NCI-H1930 (cell line): Measurements from ENCODE around the gene AIFM1.

Experiments
- DNase-seq, 2 experiments: peaks; one replicate each; lab custom pipeline; 2025; lab: John Stamatoyannopoulos, UW

AIFM1 gene

DNA sequence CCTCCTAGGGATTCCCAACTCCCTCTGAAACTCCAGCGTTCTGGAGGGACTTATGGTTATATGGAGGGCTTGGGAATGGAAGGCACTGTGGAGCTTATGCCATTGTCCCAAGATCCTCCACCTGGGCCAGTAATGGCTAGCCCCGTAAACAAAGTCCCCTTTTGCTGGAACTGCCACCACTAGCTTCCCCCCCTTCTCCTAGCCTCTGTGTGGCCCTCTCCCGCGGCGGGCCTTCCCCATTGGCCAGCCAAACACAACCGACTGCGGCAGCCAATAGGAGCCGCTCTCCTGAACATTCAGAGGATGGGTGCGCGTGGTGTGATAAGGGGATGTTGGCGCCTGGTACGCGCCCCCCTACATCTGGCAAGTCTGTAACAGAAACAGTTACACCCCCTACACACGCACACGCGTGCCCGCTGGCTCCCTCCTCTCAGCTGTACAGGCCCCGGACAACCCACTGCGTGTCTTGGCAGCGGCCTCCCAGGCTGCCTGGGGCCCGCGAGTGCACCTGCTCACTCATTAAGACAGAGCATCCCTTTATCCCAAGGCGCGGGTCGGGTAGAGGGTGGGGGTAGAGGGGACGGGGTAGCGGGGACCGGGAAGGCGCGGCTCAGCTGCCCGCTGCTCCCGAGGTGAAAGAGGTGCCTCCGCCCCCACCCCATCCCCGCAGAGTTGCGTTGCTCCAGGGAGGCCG lies 5.3 kb upstream of the AIFM1 start:
- DNase-seq, result peak; percentile 71 to 73

DNA sequence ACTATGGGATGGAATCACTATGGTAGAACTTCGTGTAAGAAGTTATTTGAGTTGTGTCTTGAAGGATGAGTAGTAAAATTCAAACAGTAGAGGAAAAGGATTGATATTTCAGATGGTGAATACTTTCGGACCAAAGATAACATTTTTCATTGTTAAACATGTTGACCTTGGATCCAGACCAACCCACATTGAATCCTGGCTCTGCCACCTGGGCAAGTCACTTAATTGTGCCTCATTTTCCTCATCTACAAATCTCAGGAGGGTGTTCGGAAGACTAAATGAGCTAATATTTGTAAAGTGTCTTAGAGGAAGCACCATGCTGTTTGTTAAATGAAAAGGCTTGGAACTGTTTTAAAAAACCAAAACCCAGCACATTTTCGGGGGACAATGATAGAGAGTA lies 1.4 kb upstream of the AIFM1 start:
- no peak for DNase-seq

DNA sequence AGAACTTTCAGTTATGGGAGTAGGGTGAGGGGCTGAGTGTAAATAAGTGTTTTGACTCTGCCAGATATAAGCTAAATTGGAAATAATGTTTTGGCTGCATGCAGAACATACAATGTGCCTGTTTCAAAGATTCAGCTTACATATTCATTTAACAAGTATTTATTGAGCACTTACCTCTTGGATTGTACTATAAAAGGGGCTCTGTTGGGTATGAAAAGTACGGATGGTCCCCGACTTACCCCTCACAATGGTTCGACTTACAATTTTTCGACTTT lies 799 bp upstream of the AIFM1 start:
- no peak for DNase-seq

DNA sequence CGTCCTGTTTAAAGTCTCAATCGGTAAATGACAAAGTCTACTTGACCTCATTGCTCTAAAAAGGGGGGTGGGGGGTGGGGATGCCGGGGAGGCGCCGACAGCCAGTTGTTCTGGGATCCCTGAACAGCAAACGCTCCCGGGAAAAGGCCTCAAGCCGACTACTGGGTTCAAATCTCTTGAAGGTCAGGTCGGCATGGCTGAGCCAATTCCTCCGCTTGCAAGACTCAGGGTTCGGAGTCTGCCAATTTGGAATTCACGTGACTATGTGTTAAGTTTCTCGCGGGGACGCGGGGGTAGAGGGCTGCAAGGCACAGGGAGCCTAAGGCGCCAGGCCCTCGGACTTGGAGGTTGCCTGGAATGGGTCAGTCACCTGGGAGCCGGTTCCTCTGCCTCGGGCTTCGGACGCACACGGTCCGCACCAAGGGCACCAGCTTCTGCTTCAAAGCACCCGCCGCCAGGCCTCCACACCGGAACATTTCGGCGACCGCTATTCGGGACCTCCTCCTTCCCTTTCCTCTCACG lies 399 bp downstream of the AIFM1 start:
- DNase-seq, result no peak

DNA sequence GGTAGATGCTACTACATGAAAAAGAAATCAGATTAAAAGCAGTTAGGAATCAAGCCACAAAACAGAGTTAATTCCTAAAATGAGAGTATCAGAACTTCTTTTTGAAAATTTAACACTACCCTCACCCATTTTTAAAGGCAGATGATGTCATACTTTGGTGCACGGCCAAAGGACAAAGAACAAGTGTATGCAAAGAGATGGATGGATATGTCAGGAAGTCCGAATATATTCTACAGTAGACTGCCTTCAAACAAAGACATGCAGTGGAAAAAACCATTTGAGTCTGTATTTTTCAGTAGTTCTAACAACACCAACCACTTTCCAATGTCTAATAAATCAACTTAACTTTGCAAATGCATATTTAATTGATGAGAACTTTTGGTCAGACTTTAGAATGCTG lies 2.2 kb downstream of the AIFM1 start:
- DNase-seq, result no peak

DNA sequence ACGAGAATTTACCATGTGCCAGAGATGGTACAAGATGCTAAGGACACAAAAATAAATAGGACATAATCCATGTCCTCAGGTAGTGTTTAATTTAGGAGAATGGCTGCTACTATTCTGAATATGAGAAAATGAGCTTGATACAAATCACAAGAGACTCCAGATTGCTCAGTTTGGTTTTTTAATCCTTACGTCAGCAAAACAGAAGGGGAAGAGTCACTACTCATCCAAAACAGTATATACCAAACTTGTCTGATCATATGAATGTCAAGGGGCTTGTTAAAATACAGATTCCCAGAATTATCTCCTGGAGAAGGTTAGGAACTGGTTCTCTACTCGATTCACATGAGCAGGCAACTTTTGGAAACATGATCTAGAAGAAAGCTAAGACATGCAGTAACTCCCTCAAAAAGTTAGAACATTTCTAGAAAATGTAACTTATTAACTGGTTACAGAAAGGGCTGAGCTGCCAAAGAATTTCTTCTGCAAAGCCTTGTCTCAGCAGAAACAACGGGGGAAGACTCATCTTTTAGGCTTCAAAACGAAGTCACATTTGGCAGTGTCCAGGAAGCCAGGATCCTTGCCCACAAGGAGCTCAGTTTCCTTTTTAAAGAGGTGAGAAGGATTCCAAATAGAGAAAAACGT lies 3.4 kb downstream of the AIFM1 start:
- DNase-seq, result no peak

DNA sequence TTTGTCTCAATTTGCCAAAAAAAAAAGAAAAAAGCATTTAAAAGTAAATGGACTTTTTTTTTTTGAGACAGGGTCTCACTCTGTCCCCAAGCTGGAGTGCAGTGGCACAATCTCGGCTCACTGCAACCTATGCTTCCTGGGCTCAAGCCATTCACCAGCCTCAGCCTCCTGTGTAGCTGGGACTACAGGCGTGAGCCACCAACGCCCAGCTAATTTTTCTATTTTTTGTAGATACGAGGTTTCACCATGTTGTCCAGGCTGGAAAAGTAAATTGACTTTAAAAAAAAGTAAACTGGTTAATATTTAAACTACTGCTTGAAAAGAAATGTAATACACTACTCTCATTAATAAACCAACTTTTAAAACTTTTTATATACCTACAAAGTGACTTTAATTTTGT lies 5.9 kb downstream of the AIFM1 start:
- DNase-seq, result no peak

DNA sequence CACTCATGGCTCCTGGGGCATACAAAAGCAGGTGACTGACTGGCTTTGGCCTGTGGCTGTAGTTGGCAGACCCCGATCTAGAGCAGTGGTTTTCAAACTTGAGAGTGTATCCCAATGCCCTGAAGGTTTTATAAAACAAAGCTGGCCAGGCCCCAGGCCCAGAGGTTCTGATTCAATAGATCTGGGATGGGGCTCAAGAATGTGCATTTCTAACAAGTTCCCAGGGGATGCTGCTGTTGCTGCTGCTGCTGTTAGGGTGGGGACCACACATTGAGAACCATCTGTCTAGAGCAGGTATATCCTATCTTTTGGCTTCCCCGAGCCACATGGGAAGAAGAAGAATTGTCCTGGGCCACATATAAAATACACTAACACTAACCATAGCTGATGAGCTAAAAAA lies 7.3 kb downstream of the AIFM1 start:
- DNase-seq, result no peak

DNA sequence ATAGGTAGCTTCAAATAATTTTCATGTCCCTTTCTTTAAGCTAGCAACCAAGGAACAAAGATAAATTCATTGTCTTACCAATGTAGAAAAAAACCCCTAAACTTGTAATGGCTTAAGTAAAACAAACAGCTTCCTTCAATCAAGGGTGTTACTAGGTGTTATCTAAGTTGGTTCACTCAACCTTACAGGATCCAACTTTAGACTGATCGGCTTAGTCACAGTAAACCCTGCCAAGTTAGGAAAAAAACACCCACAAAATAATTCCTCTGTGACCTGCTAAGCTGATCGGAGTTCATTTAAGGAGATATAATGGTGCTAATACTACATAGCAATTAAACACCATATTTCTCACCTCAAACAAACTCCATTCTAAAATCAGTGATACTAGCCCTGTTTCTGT lies 10.1 kb downstream of the AIFM1 start:
- DNase-seq, result no peak

DNA sequence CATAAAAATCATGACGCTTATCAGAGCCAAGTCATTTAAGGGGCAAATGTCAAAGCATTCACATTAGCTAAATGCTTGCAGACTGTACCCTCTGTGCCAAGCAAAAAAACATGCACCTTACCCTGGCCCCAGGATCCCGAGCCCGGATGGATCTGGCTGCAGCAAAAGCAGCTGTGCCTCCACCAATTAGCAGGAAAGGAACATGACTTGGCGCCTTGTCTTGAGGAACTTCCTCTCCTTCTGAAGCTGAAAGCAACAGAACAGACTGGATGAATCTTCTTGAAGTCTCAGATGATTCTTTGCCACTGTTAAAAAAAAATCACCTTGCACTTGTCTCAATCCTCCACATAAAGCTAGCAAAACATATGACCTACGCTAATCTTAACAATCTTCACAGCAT lies 18.0 kb downstream of the AIFM1 start:
- DNase-seq, result no peak

DNA sequence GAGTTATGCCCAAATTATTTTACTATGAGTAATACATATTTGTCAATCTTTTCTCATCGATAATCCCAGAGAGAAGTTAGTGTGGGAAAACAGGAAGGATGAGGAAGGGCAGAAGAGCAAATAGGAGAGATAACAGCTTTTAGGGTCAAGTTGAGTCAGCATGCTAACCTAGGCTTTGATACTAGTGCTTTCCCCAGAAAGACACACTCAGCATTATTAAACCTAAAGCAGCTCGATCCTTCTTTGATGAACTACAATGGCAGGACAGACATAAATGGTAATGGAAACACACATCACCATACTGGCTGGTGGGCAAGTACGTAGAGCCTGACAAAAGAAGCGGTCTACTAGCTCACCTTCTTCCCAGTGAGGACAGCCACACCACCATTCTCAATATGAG lies 20.5 kb downstream of the AIFM1 start:
- no peak for DNase-seq

DNA sequence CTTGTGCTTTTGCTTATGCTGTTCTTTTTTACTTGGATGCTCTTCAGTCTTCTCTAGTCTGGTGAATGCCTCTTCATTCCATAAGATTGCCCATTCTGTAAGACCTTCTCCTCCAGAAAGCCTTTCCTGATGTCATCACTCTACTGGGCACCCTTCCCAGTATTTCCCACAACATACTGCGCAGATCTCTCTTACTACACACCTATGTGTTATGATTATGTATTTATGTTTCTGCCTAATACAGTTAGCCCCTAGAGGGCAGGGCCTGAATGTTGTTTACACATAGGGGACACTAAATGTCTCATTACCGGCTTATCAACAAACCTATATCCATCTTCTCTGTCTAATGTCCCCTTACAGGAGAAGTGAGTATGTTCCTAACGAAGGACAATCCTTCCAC lies 21.1 kb downstream of the AIFM1 start:
- no peak for DNase-seq

DNA sequence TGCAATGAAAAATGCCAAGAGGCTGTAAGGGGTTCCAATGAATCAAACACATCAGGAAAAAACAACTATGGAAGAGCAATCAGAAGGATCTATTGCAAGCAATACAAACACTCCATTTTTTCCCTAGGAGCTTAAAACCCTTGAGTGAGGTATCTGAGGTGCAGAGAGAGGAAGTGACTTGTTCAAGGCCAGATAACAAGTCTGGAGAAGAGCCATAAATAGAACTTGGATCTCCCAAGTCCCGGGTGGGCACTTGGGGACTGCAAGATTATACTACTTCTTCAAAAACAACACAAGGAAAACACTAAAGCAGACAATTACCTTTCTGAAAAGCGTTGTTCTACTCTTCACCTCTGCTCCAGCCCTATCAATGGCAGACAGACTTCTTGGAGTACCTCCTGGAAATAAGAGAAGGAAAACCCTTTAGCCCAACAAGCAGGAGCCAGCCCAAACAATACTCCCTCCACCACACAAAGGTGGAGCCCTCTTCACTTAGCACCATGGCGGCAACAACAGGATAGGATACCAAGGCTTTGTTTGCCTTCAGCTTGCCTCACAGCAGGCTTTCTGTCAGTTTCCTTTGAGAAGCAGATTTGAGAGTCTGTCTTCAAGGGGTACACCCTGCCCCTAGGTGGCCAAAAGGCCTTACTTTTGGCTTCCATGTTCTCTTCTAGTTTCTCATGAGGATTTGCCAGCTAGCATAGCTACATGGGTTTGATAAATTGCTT lies 26.0 kb downstream of the AIFM1 start:
- no peak for DNase-seq

DNA sequence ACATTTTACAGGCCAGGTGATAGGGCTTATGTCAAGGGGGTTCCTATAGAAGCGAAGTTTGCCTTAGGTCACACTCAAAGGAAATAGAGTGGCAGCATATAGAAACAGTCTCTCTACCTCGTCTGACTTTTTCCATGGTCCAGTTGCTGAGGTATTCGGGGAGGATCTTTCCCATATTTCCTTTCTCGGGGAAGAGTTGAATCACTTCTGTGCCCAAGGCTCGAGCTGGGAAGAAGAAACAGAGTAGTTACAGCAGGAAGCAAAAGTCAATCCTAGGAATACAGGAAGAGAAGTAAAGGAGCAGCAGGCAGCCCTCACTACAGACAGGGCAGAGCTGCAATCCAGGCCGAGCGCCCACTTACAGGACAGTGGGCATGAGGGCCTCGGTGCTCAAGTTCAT lies 28.7 kb downstream of the AIFM1 start:
- DNase-seq, result no peak

DNA sequence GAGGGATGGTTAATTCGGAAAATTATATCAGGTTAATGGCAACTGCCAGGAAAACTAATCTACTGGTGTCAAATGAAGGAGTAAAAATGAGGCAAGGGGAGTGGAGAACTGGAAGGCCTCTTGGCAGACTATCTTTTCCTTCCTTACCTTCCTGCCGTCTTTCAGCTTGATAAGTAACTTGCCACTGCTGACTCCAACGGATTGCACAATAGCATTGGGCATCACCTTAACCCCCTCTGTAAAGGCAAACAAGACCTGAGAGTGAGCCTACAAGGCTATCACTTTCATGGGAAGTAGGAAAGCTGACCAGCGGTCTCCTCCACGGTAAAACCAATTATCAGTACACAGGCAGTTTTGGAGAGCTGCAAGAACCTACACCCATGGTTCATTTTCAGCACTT lies 29.1 kb downstream of the AIFM1 start:
- DNase-seq, result no peak

DNA sequence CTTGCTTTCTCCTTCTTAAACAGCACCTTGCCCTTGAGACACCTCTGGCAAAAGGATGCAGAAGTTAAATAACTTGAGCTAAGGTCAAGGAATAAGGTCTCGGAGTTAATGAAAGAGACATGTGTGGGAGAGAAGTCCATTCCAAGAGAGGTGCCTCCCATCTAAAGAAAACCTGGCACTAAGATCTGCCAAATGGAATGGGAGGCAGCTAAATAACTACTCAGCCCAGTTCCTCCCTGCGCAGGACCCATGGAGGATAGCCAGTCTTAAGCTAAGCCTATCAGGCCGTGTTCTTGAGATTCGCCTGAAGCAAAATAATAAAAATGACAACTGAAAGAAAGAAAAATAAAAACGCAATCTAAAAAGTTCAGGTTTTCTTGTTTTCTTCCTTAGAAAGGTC lies 34.7 kb downstream of the AIFM1 start:
- DNase-seq, result no peak

DNA sequence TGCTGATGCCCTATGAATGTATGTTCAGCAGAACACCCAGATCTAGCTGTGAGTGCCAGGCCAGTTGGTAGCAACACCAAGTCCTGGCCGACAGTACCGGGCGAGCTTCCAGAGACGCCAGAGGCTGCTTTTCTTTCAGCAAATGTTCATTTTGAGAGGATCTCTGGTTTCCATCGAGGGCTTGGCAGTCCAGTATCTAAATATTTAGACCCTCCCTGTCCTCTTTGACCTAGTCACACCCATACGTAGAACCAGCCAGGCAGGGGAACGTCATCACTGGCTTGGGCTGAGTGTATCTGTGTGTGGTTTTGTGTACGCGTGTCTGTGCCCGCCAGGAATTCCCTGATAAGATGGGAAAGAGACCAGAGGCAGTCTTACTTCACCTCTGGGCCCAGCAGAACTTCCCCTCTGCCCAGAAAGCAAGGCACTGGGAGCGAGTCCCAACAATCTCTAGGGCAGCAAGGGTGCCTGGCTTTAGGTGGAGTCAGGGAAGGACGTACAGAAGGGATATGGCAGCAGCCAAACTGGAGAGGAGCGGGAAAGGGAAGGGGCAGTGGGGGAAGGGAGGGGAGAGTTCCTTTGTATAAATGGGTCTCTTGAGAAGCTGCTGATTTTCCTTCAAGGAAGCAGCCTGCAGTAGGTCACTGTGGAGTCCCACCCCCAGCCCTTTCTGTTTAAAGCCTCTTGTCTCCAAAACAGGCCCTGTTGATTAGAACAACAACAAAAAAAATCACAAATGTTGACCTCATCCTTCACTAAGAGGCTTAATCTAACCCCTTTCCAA lies 40.4 kb downstream of the AIFM1 start:
- DNase-seq, result no peak

DNA sequence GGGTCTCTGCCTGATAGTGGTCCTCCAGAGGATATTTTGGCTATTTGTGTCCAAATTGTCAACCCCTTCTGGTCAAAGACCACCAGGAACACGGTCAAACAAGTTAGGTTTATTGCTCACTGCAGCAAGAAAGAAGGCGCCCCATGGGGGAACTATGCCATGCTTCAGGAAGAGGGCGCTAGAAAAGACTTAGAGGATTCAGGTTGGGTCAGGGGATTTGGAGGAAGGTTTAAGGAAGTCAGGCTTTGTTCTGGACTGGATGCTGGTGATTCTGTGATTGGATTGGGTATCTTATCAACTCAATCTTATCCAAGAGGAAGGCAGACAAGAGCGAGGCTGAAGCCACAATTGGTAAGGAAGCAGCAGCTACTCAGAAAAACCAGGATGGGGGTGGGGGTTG lies 41.1 kb downstream of the AIFM1 start:
- no peak for DNase-seq

DNA sequence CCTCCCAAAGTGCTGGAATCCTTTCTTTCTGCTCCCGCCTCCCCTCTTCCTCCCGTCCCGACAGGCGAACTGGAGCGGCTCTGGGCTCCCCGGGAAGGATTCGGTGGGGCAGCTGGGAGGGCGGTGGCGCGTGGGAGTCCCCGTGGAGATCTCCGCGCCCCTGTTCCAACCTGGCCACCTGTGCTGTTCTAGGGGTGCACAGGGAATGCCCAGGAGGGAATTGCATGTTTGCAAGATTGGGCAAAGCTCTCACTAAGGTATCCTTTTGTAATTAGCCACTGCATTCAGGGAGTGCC lies 44.2 kb downstream of the AIFM1 start:
- DNase-seq, result no peak

DNA sequence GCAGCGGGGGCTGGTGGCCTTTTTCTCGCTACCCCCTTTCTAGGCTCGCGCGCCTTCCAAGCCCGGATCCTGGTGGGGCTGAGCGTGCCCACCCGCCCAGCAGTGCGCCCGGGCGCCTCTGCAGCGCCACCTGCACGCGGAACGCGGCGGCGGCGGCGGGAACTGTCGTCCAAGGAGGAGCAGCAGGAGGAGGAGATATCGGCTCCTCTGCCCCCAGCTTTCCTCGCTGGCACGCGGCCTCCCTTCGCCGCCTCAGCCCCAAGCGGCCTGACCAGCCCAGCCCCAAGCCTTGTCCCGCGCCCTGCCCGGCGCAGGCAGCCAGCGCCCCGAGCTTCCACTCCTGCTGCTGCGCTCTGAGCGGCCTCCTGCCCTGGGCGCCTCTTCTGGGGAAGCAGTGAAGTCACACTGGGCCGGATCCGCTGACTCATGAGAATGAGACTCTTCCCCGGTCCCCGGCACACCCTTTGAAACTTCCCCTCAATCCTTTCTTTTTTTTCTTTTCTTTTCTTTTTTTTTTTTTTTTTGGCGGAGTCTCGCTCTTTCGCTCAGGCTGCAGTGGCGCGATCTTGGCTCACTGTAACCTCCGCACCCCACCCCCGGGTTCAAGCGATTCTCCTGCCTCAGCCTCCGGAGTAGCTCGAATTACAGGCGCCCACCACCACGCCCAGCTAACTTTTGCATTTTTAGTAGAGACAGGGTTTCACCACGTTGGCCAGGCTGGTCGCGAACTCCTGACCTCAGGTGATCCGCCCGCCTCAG lies 44.7 kb downstream of the AIFM1 start:
- peak; percentile 34 to 53 for DNase-seq

DNA sequence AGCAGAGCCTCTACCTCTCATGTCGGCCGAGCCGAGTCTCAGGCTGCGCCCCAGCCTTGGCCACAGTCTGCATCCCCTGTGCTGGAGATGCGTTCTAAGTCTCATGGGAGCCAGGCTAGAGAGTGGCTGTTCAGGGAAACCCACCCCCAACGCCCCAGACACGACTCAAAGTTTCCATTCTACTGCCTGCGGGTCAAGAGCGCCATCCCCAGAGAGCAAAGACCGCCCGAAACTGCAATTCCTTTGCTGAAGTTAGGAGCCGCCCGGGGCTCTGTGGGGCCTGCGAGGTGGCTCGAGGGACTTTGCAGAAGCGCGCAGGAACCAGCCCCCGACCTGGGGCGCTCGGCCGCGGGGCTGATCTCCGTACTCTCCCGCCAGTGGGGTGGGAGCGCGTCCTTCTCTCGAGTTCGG lies 45.3 kb downstream of the AIFM1 start:
- DNase-seq, result peak in 1 of 2 experiments; percentile 2

DNA sequence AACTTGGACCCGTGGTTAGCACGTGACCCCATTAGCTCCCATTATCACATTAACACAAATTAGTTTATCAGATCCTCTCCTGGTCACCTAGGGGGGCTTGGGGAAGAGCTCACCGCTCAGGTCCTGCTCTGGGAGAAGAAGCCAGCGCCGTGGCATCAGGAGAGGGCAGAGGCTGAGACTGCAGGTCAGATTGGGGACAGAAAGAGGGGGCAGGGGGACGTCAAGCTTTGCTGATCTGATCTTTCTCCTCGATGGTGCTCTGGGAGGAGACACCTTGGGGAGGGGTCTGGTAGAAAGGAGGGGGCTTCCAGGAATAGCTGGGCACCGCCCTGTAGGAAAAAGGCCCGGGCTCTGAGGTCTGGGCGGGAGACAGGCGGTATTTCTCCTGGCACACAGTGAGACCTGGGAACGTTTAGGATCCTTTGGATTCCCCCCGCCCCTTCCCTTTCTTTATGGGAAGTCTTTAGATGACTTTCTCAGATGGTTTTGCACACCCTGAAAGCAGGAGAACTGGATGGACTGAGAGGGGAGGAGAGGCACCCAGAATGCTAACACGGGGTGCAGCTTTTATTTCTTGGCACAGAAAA lies 46.2 kb downstream of the AIFM1 start:
- DNase-seq, result no peak
